ENCODE measurements around the gene GP1BB.

GP1BB gene

DNA sequence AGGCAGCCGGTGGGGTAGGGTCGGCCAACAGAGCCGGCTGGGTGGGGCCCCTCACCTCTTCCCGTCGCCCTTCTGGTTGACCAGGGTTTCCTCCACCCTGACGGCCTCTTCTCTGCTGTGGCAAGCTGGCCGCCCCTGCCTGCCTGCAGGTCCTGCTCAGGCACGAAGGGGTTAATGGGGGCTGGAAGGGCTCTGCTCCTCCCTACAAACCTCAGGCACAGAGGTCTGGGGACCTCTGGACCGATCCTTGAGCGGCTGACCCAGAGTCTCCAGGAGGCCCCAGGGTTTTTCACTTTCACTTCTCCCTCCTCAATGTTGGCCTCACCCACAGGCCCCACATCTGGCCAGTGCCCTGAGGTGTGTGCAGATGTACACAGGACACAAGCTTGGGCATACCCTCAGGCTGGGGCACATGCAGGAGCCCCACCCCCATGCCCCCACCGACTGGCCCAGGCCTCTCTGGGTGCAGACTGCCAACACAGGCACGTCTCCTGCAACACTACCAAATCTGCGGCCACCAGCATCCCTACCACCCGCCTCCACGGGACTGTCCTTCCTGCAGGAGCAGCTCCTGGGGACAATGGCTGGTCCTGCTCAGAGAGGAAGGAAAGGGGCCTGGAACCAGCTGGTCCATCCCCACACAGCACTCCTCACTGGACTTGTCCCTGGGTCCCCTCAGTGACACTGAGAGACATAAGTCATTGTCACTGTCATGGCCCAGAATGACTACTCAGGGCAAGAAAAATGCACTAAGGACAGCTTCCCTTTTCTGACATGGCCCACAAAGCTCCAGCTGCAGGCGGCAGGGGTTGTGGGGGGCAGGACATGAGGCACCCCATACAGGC is 34.0 kb downstream of the GP1BB start:
- no peak for DNase-seq

DNA sequence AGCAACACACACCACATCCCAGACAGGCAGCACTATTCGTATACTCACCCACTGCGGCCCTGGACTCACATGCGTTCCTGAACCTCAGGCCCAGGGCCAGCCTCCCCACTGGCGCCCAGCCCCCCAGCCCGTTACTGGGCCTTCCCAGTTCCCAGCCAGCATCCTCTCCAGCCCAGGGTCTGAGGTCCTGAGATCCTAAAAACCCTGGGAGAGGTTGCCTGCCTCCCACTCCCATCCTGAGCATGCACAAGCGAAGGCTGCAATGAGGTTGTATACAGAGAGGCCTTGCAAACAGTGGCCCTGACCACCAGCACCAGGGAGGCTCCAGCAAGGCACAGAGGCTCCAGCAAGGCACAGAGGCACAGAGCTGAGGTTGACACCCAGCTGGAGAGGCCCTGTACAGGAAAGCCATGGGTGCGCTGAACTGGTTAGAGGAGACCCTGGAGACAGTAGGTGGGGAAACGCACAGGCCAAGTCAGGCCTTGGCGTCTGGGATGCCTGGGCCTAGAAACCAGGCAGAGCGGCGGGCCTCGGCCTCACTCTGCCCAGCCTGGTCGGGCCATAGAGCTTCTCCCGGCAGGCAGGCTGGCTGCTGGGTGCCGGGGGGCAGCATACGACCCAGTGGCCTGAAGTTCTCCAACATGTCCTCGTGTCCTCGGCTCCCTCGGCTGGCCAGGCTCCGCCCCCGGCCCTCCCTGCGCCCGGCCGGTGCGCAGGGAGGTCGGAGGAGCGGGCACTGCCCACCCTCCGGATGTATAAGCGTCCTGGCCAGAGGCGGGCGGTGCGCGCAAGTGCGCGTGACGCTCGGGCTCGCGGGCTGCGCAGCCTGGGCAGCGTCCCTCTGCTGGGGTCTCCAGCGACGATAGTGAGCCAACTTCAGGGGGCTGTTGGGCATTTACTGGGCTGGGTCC is 34.9 kb downstream of the GP1BB start:
- no peak for DNase-seq

DNA sequence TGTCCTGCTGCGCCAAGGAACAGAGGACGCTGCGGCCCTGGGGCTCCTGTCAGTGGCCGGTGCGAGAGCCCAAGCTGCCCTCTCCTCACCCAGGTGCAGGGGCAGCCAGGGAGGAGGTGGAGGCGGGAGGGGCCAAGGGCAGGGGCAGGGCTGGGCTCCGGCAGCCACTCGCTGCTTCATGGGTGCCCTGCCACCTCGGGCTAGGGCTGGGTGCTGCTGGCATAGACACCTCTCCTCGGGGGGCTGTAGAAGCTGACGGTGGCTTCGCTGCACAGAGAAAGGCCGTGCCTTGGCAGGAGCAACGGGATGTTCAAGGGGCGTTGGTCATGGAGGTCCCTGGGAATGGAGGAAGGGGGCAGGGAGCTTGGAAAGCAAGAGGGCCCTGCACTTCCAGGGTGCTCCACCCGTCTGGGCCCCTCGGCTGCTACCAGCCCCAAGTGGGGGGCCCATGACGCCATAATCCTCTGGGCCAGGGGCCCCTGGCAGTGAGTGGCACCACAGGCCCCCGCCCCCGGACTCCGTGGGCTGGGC is 35.6 kb downstream of the GP1BB start:
- no peak for DNase-seq

DNA sequence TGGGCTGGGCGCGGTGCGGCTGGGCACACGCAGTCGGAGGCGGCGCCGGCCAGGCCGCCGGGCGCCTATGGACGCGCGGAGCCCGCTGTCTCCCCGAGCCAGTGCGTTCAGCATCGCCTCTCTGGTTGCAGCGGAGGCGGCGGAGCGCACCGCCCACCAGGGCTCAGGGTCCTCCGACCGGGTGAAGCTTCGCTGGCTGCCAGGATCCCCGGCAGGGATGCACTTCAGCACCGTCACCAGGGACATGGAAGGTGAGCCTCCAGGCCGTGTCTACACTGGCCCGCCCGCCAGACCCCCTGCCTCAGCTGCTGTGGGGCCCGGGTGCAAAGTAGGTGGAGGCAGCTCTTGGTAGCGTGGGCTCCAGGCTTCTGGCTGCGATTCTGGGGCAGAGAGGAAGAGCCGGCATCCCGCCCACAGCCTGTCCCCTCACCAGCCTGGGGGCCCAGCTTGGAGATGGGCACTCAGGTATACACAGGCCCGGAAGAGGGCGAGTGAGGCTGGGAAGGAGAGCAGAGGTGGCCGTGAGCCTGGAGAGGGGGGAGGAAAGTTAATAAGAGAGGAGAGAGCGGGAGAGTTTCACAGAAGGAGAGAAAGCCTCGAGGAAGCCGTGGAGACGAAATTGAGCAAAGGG is 36.2 kb downstream of the GP1BB start:
- DNase-seq, result no peak

DNA sequence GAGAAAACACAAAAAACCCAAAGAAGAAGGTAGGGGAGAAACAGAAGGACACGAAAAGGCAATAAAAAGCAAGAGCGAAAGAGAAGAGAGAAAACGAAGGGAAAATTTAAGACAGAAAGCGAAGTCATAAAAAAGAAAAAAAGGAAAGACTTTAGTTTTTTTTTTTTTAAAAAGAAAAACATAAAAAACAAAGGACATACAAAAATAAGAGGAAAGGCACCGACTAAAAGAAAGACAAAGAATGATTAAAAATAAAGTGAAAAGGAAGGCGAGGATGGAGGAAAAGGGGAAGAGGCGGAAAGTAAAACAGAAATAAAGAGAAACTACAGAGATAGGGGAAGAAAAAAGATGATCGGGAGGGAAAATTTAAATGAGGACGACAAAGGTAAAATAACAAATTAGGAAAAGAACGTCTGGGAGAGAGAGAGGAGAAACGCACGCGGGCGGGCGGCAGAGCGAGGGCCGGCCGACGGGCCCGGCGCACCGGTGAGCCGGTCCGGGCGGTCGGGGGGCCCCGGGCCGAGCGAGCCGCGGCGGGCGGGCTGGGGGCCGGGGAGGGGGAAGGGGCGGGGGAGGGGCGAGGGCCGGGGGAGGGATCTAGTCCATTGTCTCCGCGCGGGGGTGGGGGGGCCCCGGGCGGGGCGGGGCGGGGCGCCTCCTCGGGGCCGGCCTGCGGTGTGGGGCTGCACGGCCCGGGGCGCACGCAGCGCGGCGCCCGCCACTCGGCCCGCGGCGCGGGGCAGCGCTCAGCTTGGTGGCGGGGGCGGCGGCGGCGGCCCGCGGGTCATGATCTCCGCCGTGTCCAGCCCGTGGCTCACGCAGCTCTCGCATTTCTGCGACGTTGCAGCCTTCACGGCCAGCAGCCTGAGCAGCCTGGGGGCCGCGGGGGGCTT is 37.0 kb downstream of the GP1BB start, which contains the start of gene TBX1:
Gene TBX1, plus strand, starts transcription at position 721 of the 893 bp plus-strand sequence. Its CDS starts 66 bp downstream, at position 787.
- DNase-seq, result no peak

DNA sequence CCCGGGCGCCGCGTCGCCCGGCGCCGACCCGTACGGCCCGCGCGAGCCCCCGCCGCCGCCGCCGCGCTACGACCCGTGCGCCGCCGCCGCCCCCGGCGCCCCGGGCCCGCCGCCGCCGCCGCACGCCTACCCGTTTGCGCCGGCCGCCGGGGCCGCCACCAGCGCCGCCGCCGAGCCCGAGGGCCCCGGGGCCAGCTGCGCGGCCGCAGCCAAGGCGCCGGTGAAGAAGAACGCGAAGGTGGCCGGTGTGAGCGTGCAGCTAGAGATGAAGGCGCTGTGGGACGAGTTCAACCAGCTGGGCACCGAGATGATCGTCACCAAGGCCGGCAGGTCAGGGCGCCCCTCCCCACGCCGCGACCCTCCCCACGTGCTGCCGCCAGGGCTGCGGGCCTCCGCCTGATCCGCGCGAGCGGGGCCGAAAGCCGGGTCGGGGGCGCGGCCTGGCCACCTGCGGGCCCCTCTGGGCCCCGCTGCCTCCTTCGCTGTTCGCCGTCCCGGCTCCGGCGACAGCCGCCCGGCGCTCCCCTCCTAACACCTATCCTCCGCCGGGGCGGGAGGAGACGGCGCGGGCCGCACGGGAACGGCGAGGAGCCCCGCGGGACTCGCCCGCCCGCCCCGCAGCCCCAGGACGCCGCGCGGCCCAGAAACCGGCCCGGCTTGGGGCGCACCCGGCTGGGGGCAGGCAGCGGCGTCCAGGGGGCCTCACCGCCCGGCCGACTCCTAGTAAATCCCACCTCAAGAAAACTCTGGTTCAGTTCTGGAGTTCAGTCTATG is 37.8 kb downstream of the GP1BB start:
- DNase-seq, result no peak

DNA sequence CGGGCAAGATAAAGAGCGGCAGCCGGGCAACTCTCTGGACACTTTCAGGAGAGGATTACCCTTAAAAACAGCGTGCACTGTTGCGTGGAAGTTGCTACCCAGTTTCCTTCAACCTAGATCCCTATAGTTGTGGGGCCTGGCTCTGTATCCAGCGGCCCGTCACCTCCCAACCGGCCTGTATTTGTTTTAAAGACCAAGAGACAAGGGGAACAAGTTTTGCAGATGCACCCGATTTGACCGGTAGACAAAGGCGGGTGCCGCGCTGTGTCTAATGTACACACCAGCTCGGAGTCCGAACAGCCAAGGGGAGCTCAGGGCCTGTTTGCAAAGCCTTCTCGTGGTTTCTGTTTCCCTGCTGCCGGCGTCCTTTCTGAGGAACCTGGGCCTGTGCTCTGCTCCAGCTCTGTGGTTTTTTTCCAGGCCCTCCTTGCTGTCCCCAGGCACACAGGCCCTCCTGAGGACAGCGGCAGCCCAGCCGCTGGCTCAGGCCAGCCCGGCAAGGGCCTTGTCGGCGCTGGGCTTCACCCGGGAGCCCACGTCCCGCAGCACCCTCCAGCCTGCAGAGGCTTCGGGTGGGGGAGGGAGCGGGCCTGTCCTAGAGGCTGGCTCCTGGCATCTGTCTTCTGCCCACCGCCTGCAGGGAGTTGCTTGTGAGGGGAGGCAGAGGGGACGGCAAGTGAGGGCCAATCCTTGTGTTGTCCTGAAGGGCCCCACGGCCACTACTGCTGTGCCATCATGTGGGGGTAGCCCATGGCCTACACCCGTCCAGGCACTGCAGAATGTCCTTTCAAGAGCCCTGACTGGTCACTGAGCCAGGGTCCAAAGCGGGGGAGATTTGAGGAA is 38.6 kb downstream of the GP1BB start:
- no peak for DNase-seq

DNA sequence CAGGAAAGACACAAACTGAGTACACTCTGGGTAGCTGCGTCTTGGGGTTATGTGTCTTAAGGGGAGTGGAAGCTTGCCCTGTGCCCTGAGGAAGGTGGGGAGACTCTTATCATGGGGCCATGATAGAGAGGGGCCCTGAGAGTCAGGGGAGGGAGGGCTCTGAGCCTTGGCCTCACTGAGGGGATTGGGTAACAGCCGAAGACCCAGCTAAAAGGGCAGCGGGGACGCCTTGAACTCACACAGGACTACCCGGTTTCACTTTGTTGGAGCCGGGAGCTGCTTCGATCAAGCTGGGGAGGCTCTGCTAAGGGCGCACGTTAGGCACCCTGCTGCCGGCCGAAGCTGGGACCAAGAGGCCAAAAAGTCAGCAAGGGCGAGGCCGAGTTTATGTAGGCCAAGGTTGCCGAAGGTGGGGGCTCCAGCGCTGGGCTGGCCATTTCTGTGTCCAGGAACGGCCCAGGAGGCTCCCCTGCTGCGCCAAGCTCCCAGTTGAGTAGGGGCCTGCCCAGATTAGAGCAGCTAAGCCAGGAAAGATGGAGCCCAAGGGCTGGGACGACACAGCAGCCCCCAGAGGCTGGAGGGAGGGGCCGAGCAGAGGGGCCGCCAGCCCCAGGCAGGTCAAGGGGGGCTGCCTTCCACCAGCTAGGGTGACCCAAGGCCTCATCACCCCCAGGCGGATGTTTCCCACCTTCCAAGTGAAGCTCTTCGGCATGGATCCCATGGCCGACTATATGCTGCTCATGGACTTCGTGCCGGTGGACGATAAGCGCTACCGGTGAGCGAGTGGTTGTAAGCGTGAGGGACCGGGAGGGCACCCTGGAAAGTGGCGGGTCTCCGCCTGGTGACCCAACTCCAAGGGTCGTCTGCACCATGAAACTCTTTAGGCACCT is 39.5 kb downstream of the GP1BB start:
- DNase-seq, result no peak

DNA sequence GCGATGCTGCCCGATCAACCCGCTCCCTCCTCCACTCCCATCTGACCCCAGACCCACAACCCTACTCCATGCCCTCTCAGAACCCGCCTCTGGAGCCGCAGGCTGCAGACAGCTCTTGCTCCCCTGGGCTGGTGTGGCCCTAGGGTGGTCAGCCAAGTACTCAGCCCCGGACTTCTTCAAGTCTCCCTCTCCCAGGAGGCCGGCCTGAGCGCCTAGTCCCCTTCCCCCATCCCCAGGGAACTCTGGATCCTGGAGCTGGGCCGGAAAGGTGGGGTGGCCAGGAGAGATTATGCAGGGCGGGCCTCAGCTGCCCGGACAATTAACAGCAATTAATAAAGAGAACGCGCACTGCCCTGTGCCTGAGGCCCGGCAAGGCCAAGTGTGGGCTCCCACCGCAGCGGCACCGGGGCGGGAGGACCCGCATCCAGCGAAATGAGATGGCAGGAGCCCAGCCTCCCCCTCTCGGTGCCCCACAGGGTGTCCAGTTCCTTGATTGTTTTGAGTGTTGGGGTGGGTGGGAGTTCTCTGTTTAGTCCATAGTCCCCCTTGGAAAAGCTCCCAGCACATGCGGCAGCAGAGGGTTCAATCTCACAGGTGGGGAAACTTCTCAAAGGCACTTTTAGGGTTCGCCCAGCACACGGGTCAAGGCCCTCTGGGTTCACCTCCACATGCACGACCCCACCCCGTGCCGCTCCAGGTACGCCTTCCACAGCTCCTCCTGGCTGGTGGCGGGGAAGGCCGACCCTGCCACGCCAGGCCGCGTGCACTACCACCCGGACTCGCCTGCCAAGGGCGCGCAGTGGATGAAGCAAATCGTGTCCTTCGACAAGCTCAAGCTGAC is 40.3 kb downstream of the GP1BB start:
- no peak for DNase-seq

DNA sequence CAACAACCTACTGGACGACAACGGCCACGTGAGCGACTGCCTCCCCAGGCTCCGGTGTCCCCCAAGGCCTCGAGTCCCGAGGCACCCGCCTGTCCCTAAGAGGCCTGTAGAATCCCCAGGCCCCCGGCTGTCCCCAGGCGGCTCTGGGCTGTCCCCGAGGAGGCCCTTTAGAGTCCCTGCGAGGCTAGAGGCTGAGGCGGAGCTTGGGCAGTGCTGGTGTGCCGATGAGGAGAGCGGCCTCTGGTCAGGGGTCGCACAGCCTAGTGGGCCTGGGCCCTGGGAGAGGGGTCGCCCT is 40.9 kb downstream of the GP1BB start:
- DNase-seq, result no peak

DNA sequence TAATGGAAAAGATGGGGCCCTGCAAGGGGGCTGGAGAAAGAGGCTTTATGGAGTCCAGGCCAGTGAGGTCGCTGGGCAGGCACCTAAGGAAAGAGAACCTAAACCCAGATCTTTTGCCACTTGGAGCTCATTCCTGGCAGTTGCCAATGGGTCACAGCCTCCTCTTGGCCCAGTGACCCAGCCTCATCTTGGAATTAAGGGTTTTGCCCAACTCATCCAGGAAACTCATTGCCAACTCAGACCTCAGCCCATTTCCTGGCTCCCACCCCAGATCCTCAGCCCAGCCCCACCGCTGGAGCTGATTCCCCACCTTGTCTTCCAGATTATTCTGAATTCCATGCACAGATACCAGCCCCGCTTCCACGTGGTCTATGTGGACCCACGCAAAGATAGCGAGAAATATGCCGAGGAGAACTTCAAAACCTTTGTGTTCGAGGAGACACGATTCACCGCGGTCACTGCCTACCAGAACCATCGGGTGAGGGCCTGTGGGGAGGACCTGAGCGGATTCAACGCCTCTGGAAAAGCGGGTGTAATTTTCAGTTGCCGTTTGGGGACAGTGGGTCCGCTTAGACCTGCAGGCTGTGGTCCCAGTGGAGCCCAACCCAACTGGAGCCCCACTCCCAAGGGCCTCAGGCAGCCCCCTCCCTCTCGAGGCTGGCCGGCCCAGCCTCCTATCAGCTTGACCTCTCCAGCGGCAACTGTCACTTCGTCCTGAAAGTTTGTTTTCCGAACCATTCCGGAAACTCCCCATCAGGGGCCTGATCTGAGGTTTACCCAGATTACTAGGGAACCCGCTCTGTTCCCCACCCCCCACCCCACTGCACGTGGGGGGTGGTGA is 41.5 kb downstream of the GP1BB start:
- no peak for DNase-seq

DNA sequence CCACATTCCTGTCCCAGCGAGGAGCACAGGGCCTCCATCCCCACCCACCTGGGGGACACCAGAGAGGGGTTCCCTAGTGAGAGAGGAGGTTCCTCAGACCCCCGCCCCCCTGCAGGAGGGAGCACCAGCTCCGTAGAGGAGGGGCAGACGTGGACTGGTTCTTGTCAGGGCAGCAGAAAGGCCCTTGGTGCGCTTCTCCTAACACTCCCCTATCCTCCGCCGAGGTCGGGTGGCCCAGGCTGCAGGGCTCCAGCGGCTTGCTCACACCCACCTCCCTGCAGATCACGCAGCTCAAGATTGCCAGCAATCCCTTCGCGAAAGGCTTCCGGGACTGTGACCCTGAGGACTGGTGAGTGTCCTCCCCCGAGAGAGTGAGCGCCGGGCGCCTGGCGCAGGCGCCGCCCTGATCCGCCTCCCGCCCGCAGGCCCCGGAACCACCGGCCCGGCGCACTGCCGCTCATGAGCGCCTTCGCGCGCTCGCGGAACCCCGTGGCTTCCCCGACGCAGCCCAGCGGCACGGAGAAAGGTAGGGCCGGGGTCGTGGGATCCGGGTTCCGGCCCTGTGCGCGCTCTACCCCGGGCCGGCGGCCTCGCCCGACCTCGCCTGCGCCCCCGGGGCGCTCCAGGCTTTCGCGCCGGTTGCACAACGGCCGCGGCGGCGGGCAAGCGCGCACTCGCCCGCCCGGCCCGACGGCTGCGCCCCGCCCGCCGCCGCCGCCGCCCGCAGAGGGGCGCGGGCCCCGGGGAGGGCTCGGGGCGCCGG is 42.3 kb downstream of the GP1BB start:
- peak; percentile 17 for DNase-seq

DNA sequence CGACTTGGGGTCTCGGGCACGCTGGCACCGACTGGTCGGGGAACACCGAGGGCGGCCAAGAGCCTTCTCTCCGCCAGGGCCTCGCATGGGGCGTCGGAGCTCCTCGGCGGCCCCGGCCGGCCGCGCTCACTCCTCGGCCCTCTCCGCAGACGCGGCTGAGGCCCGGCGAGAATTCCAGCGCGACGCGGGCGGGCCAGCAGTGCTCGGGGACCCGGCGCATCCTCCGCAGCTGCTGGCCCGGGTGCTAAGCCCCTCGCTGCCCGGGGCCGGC is 42.8 kb downstream of the GP1BB start:
- DNase-seq, result no peak

DNA sequence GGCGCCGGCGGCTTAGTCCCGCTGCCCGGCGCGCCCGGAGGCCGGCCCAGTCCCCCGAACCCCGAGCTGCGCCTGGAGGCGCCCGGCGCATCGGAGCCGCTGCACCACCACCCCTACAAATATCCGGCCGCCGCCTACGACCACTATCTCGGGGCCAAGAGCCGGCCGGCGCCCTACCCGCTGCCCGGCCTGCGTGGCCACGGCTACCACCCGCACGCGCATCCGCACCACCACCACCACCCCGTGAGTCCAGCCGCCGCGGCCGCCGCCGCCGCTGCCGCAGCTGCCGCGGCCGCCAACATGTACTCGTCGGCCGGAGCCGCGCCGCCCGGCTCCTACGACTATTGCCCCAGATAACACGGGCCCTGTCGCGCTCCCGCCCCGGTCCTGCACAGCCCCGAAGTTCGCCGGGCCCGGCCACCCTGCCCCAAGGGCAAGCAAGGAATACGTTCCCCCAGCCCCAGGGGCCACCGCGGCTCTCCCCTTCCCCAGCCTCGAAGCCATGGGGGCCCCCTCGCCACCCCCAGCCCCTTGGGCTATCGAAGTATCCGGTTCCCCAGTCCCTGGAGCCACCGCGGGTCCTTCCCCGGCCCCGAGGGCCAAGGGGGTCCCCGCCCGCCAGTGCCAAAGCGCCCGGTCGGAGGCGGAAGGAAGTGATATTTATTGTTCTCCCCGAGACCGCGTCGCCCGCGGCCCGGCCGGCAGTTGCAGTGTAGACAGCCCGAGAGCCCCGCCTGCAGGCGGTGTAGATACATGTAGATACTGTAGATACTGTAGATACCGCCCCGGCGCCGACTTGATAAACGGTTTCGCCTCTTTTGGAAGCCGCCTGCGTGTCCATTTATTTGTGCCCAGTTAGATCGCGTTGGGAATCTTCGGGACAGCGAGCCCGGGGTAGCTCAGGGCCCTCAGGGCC is 43.4 kb downstream of the GP1BB start:
- DNase-seq, result peak; percentile 71

DNA sequence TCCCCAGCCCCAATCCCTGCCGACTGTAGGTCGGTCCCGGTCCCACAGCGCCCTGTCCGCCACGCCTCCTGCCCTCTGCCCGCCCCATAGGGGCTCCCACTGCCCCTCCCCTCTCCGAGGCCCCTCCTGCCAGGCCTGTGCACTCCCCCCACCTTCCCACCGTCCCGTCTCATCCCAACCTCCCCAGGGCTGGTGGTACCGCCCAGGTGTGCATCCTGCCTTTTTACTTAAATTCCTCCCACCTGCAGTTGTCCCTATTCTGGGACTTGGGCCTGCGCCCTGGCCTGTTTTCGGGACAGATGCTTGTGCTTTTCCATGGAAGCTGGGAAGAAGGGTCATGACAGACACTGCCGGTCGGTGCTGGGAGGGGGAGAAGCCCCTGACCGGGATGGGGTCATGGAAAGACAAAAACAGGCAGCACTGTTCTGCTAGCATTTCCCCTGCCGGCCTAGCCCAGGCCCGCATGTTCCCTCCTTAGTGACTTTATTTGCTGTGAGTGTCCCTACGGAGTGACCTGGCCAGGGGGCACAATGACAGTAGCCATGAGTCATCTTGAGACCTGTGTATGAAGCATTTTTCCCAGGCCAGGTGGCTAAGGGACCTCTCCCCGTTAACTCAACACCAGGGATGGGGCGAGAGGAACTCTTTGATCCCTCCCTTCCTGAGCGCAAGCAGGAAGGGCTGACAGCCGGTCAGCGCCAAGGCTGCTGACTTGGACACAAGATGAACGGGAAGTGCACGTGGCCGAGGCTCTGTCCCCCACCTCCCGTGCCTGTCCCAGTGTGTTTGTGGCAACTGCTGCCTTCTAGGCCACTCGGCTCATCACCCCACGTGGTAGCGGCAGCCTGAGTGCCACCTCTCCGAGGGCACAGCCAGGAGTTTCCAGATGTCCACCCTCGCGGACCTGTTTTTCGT is 44.3 kb downstream of the GP1BB start:
- no peak for DNase-seq
